Neuron (in vitro differentiated cells): ENCODE measurements around the gene TFR2.

Experiments used
- H2AFZ ChIP-seq: one replicate; pipeline ENCODE4 v1.6.1; 2013; ENCODE audit warnings: low read depth, mild to moderate bottlenecking, inconsistent platforms, low read length, moderate library complexity
- H3K27me3 ChIP-seq: one replicate; pipeline ENCODE4 v1.6.1; 2013; ENCODE audit warnings: low read length; ENCODE audit not compliant: insufficient read depth
- H3K36me3 ChIP-seq: one replicate; pipeline ENCODE4 v1.6.1; 2013; ENCODE audit warnings: low read length; ENCODE audit not compliant: insufficient read depth
- H3K4me1 ChIP-seq: one replicate; pipeline ENCODE4 v1.6.1; 2013; ENCODE audit warnings: low read length; ENCODE audit not compliant: insufficient read depth
- H3K4me3 ChIP-seq: 2 replicates; pipeline ENCODE4 v1.5.1; 2013; ENCODE audit warnings: mild to moderate bottlenecking, low read length, moderate library complexity
- H3K9me3 ChIP-seq: one replicate; pipeline ENCODE4 v1.6.1; 2013; ENCODE audit warnings: low read length

The TFR2 gene

GRCh38 chr7:100641463-100641859, at the start of gene TFR2:
Gene TFR2 (minus strand): TSS chr7:100641552. CDS start chr7:100641509, 43 bp downstream.
- peaks cover 4% of the 10 kb centered on the region for H3K4me1 ChIP-seq
- no peak within 1 kb of the TSS for H2AFZ ChIP-seq

GRCh38 chr7:100689230-100690135, 48.1 kb upstream of the TFR2 start:
- peaks cover 22% of the 10 kb centered on the region for H3K4me1 ChIP-seq
- no peak overlapping the region for H2AFZ ChIP-seq
- no peaks in the 10 kb centered on the region for H3K27me3 ChIP-seq
- peaks cover 56% of the 10 kb centered on the region for H3K36me3 ChIP-seq
- no peak overlapping the region for H3K4me3 ChIP-seq
- H3K9me3 ChIP-seq: no peaks in the 10 kb centered on the region

More at GRCh38 chr7:100641463-100641859, at the start of gene TFR2:
- no peaks in the 10 kb centered on the region for H3K36me3 ChIP-seq
- H3K27me3 ChIP-seq: no peaks in the 10 kb centered on the region
- H3K4me3 ChIP-seq: no peak within 1 kb of the TSS
- no peaks in the 10 kb centered on the region for H3K9me3 ChIP-seq

- H3K9me3 ChIP-seq: no peaks in the 10 kb centered on the region
- H3K4me3 ChIP-seq: no peak overlapping the region
- no peaks in the 10 kb centered on the region for H3K27me3 ChIP-seq
- H3K36me3 ChIP-seq: peaks cover 63% of the 10 kb centered on the region
- no peak overlapping the region for H2AFZ ChIP-seq
- H3K4me1 ChIP-seq: peaks cover 22% of the 10 kb centered on the region
Observed at GRCh38 chr7:100688326-100688860, 47.0 kb upstream of the TFR2 start.

GRCh38 chr7:100687751-100688300, 46.5 kb upstream of the TFR2 start:
- no peak overlapping the region for H3K4me3 ChIP-seq
- H3K9me3 ChIP-seq: no peaks in the 10 kb centered on the region
- no peaks in the 10 kb centered on the region for H3K27me3 ChIP-seq
- peaks cover 68% of the 10 kb centered on the region for H3K36me3 ChIP-seq
- peaks cover 20% of the 10 kb centered on the region for H3K4me1 ChIP-seq
- H2AFZ ChIP-seq: no peak overlapping the region

GRCh38 chr7:100687261-100687660, 45.9 kb upstream of the TFR2 start:
- no peak overlapping the region for H2AFZ ChIP-seq
- H3K4me3 ChIP-seq: no peak overlapping the region
- no peaks in the 10 kb centered on the region for H3K27me3 ChIP-seq
- H3K4me1 ChIP-seq: peaks cover 14% of the 10 kb centered on the region
- peaks cover 70% of the 10 kb centered on the region for H3K36me3 ChIP-seq
- no peaks in the 10 kb centered on the region for H3K9me3 ChIP-seq

- Histone ChIP-seq H3K4me3 (no peak overlapping the region), H3K9me3 (no peaks in the 10 kb centered on the region), H3K36me3 (peaks cover 73% of the 10 kb centered on the region)
Observed at GRCh38 chr7:100686822-100687211, 45.5 kb upstream of the TFR2 start.

GRCh38 chr7:100686201-100686821, 45.0 kb upstream of the TFR2 start:
- Histone ChIP-seq H3K27me3 (no peaks in the 10 kb centered on the region), H3K4me1 (peaks cover 7% of the 10 kb centered on the region), H3K9me3 (no peaks in the 10 kb centered on the region), H3K36me3 (peaks cover 77% of the 10 kb centered on the region), H3K4me3 (no peak overlapping the region), H2AFZ (no peak overlapping the region)

More at GRCh38 chr7:100686822-100687211, 45.5 kb upstream of the TFR2 start:
- Histone ChIP-seq H3K4me1 (peaks cover 10% of the 10 kb centered on the region), H2AFZ (no peak overlapping the region), H3K27me3 (no peaks in the 10 kb centered on the region)

- peaks cover under 1% of the 10 kb centered on the region for H3K4me1 ChIP-seq
- no peaks in the 10 kb centered on the region for H3K27me3 ChIP-seq
- no peaks in the 10 kb centered on the region for H3K9me3 ChIP-seq
- H3K36me3 ChIP-seq: peaks cover 82% of the 10 kb centered on the region
- H3K4me3 ChIP-seq: no peak overlapping the region
- no peak overlapping the region for H2AFZ ChIP-seq
Observed at GRCh38 chr7:100685631-100686145, 44.3 kb upstream of the TFR2 start.

- no peak overlapping the region for H2AFZ ChIP-seq
- H3K4me3 ChIP-seq: no peak overlapping the region
- no peaks in the 10 kb centered on the region for H3K27me3 ChIP-seq
- H3K36me3 ChIP-seq: peaks cover 86% of the 10 kb centered on the region
- H3K4me1 ChIP-seq: no peaks in the 10 kb centered on the region
- no peaks in the 10 kb centered on the region for H3K9me3 ChIP-seq
Observed at GRCh38 chr7:100685049-100685605, 43.8 kb upstream of the TFR2 start.

GRCh38 chr7:100684534-100685042, 43.2 kb upstream of the TFR2 start:
- peaks cover 89% of the 10 kb centered on the region for H3K36me3 ChIP-seq
- H3K4me3 ChIP-seq: no peak overlapping the region
- H3K4me1 ChIP-seq: no peaks in the 10 kb centered on the region
- no peak overlapping the region for H2AFZ ChIP-seq
- H3K9me3 ChIP-seq: no peaks in the 10 kb centered on the region
- H3K27me3 ChIP-seq: no peaks in the 10 kb centered on the region

- Histone ChIP-seq H3K4me3 (no peak overlapping the region), H2AFZ (no peak overlapping the region), H3K9me3 (no peaks in the 10 kb centered on the region), H3K36me3 (peaks cover 89% of the 10 kb centered on the region), H3K27me3 (no peaks in the 10 kb centered on the region), H3K4me1 (no peaks in the 10 kb centered on the region)
Observed at GRCh38 chr7:100683659-100684533, 42.5 kb upstream of the TFR2 start.
